HG03354 (cell line): Measurements from ENCODE around the gene HIGD1C.
"Not testable (repeated sequence)": the region's sequence is repeated elsewhere in the genome, so short reads cannot be mapped to it uniquely, and the experiment has no call there.

Experiments
- ATAC-seq: cut with Tn5 transposase; IDR thresholded peaks from one replicate; pipeline ENCODE4 v1.9.1; 2021; ENCODE audit warnings: mild to moderate bottlenecking; ENCODE audit not compliant: unreplicated experiment, poor library complexity, severe bottlenecking

Gene HIGD1C

GRCh38 chr12:51012570-51013236, 60.4 kb downstream of the HIGD1C start:
- ATAC-seq = no peak

- no peak for ATAC-seq
These were observed 61.1 kb downstream of the HIGD1C start for GRCh38 chr12:51013441-51013840.

GRCh38 chr12:51014467-51014866, 62.1 kb downstream of the HIGD1C start:
- ATAC-seq = not testable (repeated sequence)

GRCh38 chr12:51017452-51017851, 65.1 kb downstream of the HIGD1C start:
- ATAC-seq = no peak

- ATAC-seq = no peak
These were observed 66.6 kb downstream of the HIGD1C start for GRCh38 chr12:51018956-51019355.

GRCh38 chr12:51019927-51020326, 67.6 kb downstream of the HIGD1C start:
- ATAC-seq = no peak
